ENCODE measurements around the gene MTR.
"Not testable (repeated sequence)": the region's sequence is repeated elsewhere in the genome, so short reads cannot be mapped to it uniquely, and the experiment has no call there.

MTR gene

GRCh38 chr1:236865818-236866155 is 70.7 kb downstream of the MTR start:
- no peak for DNase-seq

- DNase-seq = peak; percentile 40
These were observed 73.8 kb downstream of the MTR start for GRCh38 chr1:236868625-236869467.

- no peak for DNase-seq
These were observed 74.8 kb downstream of the MTR start for GRCh38 chr1:236869911-236870310.

GRCh38 chr1:236870721-236871120 is 75.6 kb downstream of the MTR start:
- DNase-seq = no peak

GRCh38 chr1:236872075-236872666 is 77.1 kb downstream of the MTR start:
- no peak for DNase-seq

- no peak for DNase-seq
These were observed 80.9 kb downstream of the MTR start for GRCh38 chr1:236875975-236876374.

GRCh38 chr1:236877661-236878060 is 82.6 kb downstream of the MTR start:
- DNase-seq = no peak

- no peak for DNase-seq
These were observed 85.1 kb downstream of the MTR start for GRCh38 chr1:236880209-236880608.

- DNase-seq = no peak
These were observed 87.6 kb downstream of the MTR start for GRCh38 chr1:236882678-236883077.

- DNase-seq = no peak
These were observed 91.1 kb downstream of the MTR start for GRCh38 chr1:236886199-236886598.

- DNase-seq = no peak
These were observed 92.0 kb downstream of the MTR start for GRCh38 chr1:236887081-236887480.

GRCh38 chr1:236888126-236888525 is 93.0 kb downstream of the MTR start:
- DNase-seq = no peak

GRCh38 chr1:236888903-236889302 is 93.8 kb downstream of the MTR start:
- DNase-seq = no peak

GRCh38 chr1:236890152-236891056 is 95.3 kb downstream of the MTR start:
- DNase-seq = no peak

- DNase-seq = no peak
These were observed 98.8 kb downstream of the MTR start for GRCh38 chr1:236893626-236894545.

GRCh38 chr1:236895665-236896387 is 100.7 kb downstream of the MTR start:
- DNase-seq = no peak

GRCh38 chr1:236896716-236897115 is 101.6 kb downstream of the MTR start:
- DNase-seq = no peak

GRCh38 chr1:236904892-236905741 is 110.0 kb downstream of the MTR start:
- DNase-seq = no peak

- no peak for DNase-seq
These were observed 112.1 kb downstream of the MTR start for GRCh38 chr1:236907205-236907604.

- no peak for DNase-seq
These were observed 113.6 kb downstream of the MTR start for GRCh38 chr1:236908669-236909068.

- DNase-seq = not testable (repeated sequence)
These were observed 116.0 kb downstream of the MTR start for GRCh38 chr1:236911047-236911446.

All from stimulated activated CD4-positive, alpha-beta T cell treated with anti-CD3 and anti-CD28 coated beads, Interleukin-4, amount 100 ng/mL, for 24 hours (primary cell).